Myometrial cell (primary cell): Measurements from ENCODE around the gene AHNAK2. TPM values are rescaled to one million over a fixed set of nuclear protein-coding genes. Genes with fewer than 3 reads are reported as not detected.

Experiments
- total RNA-seq: library from RNA; depleted of rRNA; stranded (reverse); fragments of >200 nt; gene quantifications from 2 replicates; pipeline ENCODE4 v1.2.3, GENCODE V29; 2015

AHNAK2 gene
- 22.5 and 26.1 TPM in 2 replicates for total RNA-seq

GRCh38 chr14:104977681-104978653 is at the start of gene AHNAK2:
Gene AHNAK2 (minus strand): TSS chr14:104978374. CDS start chr14:104978237, 137 bp downstream.

DNA sequence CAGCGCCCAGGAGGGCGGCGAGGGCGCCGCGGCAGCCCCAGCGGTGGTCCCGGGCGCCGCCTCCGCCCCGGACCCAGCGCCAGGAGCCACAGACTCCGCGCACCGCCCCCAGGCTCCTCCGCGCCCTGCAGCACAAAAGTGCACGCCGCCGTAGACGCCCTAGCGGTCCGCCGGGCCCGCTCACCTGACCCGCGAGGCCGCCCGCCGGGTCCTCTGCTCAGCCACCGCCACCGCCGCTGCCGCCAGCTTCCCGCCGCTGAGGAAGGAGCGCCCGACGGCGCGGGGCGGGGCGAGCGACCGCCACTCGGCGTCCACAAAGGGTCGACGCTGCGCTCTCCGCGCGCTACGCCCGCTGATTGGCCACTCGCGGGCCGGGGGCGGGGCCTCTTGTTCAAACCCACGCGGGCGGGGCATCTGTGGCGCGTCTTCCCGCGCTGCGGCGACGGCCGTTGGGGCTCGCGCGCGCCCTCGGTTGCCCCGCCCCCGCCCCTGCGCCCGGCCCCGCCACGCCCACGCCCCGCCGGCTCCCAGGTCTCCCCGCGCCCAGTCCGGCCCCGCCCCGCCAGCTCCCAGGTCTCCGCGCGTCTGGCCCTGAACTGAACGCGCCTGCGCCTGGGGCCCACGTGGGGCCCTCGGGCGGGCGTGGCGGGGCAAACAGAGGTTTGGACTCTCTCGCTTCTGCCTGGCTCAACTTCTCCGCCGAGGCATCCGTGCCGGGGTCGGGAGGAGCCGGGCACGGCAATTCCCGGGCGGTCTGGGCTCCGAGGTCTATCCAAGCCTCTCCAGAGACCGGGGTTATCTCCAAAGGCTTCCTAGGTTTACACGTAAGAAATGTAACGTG is 42.9 kb upstream of the AHNAK2 start, which contains the start of gene CDCA4:
Gene CDCA4 (minus strand): TSS at position 269 of the 841 bp plus-strand sequence. CDS start 9,154 bp downstream, outside the sequence.

DNA sequence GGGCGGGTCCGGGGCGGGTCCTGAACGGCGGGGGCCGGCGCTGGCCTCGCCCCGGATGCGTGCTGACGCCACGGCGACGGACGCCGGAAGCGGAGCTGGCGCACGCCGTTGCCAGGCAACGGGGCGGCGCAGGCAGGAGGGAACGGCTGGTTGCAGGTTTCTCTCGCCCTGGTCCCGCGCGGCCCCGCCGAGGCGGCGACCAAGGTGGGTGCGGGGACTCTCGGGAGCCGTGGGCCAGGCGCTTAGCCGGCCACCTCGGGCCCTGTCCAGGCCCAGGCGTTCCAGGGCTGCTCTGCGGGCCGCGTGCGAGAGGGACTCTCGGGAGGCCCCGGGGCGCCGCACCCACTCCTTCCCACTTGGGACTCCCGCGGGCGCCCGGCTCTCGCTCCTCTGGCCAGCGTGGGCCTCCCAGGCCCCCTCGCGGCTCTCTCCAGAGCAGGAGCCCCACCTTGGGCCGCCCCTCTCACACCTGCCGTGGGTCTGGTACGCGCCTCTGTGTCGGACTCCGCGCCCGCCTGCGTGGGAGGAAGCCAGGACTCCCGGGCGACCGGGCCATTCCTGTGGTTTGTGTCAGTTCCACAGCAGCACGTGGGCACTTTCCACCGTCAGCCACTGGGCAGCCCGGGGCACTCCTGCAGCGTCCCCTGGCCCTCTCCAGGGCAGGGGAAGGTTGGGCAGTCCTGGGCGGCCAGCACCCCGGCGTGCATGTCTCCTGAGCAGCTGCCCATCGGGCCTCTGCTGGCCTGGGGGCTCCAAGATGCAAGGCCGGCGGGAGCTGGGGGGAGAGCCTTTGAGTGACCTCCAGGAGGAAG is 7.7 kb upstream of the AHNAK2 start, which contains the start of gene CLBA1:
Gene CLBA1 (plus strand): TSS at position 114 of the 812 bp plus-strand sequence. CDS start 644 bp downstream, at position 758.

GRCh38 chr14:104924421-104925213 is 53.6 kb downstream of the AHNAK2 start, which contains the start of gene PLD4:
Gene PLD4 (plus strand): TSS chr14:104924879. CDS start chr14:104927141, 2,262 bp downstream.

Other genes with a start within 250 kb of the AHNAK2 start
- gene SIVA1, start 225.2 kb downstream of the AHNAK2 start, total RNA-seq = 145 and 384 TPM in 2 replicates
- gene AKT1, start 182.6 kb downstream of the AHNAK2 start, total RNA-seq = 160 and 169 TPM in 2 replicates
- 1.6 and 2.3 TPM in 2 replicates for gene ZBTB42, start 177.3 kb downstream of the AHNAK2 start, total RNA-seq
- 19.6 and 21.4 TPM in 2 replicates for gene CEP170B, start 113.1 kb downstream of the AHNAK2 start, total RNA-seq
- gene PLD4, start 53.5 kb downstream of the AHNAK2 start, total RNA-seq = not detected in 2 replicates
- 5.2 and 8.3 TPM in 2 replicates for gene CLBA1, start 7.4 kb upstream of the AHNAK2 start, total RNA-seq
- gene CDCA4, start 42.7 kb upstream of the AHNAK2 start, total RNA-seq = 20.5 and 22.7 TPM in 2 replicates
- not detected in 2 replicates for gene GPR132, start 87.1 kb upstream of the AHNAK2 start, total RNA-seq
- gene JAG2, start 190.4 kb upstream of the AHNAK2 start, total RNA-seq = 0.53 and 0.58 TPM in 2 replicates
- 23.7 and 43.0 TPM in 2 replicates for gene NUDT14, start 202.9 kb upstream of the AHNAK2 start, total RNA-seq